LNCAP (cell line): ENCODE results near the gene MICAL3.

Experiments used
- TF ChIP-seq, protein P1 (sequence below): fragments of 450-650 bp; IDR thresholded peaks from 2 replicates; pipeline ENCODE4 v1.5.1; 2017; ENCODE audit warnings: mild to moderate bottlenecking

Gene MICAL3

DNA sequence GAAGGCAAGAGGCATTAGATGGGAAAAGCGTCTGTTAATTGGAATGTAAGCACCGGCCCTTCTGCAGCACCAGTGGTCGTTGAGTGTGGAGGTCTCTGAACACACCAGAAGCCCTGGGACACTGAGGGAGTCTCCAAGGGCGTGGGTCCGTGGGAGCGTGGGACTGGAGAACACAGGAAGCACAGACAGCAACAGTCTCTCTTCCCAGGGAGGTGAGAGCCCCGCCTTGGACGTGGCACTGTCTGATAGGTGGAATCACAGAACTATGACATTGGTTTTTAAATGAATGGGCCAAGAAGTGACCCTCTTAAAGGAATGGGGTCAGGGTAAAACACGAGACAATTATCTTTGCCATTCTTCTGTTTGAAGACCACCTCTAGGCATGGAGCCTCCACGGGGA, 221.9 kb downstream of the MICAL3 start:
- TF ChIP-seq, protein P1, sequence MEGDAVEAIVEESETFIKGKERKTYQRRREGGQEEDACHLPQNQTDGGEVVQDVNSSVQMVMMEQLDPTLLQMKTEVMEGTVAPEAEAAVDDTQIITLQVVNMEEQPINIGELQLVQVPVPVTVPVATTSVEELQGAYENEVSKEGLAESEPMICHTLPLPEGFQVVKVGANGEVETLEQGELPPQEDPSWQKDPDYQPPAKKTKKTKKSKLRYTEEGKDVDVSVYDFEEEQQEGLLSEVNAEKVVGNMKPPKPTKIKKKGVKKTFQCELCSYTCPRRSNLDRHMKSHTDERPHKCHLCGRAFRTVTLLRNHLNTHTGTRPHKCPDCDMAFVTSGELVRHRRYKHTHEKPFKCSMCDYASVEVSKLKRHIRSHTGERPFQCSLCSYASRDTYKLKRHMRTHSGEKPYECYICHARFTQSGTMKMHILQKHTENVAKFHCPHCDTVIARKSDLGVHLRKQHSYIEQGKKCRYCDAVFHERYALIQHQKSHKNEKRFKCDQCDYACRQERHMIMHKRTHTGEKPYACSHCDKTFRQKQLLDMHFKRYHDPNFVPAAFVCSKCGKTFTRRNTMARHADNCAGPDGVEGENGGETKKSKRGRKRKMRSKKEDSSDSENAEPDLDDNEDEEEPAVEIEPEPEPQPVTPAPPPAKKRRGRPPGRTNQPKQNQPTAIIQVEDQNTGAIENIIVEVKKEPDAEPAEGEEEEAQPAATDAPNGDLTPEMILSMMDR: no peak

- TF ChIP-seq, protein P1: no peak
Measured at GRCh38 chr22:17797721-17798559, 226.4 kb downstream of the MICAL3 start.

DNA sequence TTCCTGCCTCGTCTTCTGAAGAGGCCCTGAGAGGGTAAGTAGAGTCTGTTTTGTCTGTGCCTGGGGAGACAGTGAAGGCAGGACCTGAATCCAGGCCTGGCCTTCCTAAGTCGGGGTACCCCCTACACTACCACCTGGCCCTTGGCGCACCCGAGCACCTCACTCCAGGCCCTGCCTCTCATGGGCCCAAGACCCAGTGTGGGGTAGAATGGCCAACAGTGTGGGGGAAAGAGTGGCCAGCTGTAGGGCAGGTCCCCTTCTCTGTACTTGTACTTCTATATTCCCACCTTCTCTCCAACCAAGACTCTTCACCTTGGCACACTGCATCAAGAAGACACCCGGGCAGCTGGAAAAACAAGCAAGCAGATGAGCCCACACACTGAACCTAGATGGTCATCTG, 227.7 kb downstream of the MICAL3 start:
- TF ChIP-seq, protein P1: no peak

DNA sequence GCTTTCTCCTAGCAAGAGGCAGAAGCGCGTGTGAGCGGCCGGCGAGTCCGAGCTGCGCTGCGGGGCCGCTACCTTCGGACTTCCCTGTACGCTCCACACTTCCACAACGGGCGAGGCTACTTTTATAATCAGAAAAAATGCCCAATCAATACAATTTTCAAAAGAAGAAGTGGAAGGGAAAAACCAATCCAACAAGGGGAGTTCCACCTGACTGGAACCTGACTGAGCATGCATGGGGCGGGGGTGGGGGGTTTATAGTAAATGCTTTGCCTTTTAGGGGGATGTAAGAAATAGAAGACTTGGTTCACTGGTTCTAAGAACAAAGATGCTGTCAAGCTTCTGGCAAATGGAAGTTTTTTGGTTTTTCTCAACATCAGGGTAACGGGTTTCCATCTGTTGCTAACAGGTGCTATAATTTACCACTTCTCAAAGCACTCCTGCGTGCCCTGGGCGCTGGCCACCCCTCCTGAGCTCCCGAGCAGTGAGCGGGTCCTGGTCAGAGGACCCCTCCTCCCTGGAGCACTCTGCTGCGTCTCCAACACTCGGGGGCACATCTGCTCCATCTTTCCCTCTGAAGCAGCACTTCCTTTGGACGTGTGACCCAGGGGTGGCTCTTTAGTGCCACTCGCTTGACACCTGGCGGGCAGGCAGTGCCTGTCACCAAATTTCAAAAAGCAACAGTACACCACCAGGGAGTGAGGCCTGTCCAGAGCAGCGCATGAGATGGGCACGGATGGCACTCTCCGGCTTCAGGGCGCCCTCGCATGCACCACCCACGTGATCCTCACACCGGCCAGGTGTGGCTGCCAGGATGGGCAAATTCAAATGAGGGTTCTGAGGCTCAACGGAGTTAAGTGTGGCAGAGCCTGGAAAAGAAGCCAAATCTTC, 228.5 kb downstream of the MICAL3 start:
- TF ChIP-seq, protein P1: no peak

DNA sequence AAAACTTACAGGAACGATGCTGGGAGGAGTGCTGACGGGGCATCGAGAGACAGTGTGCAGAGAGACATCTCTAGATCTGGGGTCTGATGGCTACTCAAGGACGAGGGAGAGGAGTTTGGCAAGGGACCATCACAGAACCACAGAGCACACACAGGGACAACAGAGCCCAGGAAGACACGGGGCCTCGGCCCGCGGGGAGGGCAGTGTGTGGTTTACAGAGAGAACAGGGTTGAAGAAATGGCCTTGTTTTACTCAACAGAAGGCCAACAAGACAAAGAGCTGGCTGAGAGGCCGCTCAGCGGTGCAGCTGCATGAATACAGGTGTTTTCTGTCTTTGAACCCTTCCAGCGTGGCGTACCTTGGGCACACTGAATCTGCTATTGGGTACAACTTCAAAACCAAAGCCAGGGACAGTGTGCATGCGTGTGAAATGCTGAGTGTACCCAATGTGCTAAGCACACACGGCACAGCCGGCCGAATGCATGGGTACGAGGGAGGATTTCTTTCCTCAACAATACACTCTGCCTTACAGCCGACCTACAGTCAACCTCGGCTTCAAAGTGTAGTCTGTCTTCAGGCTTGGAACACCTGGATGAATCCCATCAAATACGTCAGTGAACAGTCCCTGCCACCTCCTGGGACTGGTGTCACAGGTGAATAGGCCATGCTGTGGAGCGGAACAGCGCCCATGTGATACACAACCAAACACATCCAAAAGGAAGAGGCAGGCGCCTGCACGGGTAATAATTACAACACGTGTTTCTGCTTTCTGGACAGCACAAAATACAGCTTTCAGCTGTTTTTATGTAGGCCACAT, 229.4 kb downstream of the MICAL3 start:
- TF ChIP-seq, protein P1: no peak

DNA sequence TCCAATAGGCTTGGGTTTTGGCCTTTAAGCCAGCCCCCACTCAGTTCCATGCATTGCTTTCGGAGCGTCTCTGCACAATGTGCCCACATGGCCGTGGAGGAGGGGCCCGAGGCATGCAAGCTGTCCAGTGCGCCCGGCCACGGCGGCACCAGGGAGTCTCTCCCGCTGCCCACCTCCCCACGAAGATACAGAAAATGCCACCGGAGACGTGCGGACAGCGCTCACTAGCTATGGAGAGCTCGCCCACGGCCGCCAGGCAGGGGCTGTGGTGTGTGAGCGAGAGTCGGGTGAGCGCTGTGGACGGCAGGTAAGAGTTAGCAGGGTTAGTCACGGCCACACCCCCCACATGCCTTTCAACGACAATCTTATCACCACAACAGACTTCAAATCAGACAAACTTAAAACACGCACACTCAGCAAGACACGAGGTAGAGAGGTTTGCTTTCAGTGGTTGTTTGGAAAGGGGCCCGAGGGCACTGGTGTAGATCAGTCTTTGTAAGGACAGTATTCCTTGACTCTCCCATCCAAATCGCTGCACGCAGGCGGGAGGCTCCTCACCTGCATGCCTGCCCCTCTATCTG, 231.4 kb downstream of the MICAL3 start:
- TF ChIP-seq, protein P1: no peak

DNA sequence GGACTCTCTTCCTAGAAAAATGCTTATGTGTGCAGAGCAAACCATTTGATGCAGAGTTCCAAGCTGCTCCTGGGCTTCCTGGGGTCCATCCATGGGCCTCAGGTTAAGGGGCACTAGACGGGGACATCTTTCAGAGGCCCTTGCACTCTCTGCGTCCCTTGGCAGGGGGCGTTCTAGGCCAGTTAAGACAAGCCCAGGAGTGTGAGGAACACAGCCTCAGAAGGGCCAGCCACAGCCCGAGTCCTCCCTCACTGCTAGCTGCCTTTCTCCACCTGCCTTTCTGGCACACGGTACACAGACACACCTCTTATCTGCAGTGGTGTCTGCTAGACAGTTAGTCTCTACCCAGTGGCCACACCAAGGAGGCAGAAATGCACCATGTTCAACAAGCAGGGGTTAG, 232.1 kb downstream of the MICAL3 start:
- TF ChIP-seq, protein P1: no peak
